Measurements from ENCODE around the gene KBTBD7.
"Not testable (repeated sequence)": the region's sequence is repeated elsewhere in the genome, so short reads cannot be mapped to it uniquely, and the experiment has no call there.

Gene KBTBD7

GRCh38 chr13:41199079-41199478, 4.7 kb upstream of the KBTBD7 start:
- no peak for DNase-seq (ENCODE audit: low read depth)

- DNase-seq (ENCODE audit: low read depth): no peak
These were observed 2.3 kb upstream of the KBTBD7 start for GRCh38 chr13:41196620-41197019.

- DNase-seq (ENCODE audit: low read depth): no peak
These were observed 1.6 kb upstream of the KBTBD7 start for GRCh38 chr13:41196011-41196410.

- DNase-seq (ENCODE audit: low read depth): no peak
These were observed 900 bp downstream of the KBTBD7 start for GRCh38 chr13:41193469-41193868.

- no peak for DNase-seq (ENCODE audit: low read depth)
These were observed 5.8 kb downstream of the KBTBD7 start for GRCh38 chr13:41188584-41188983.

- no peak for DNase-seq (ENCODE audit: low read depth)
These were observed 7.9 kb downstream of the KBTBD7 start for GRCh38 chr13:41186481-41186880.

- DNase-seq (ENCODE audit: low read depth): no peak
These were observed 12.1 kb downstream of the KBTBD7 start for GRCh38 chr13:41182231-41182630.

GRCh38 chr13:41179593-41180250, 14.6 kb downstream of the KBTBD7 start:
- no peak for DNase-seq (ENCODE audit: low read depth)

- no peak for DNase-seq (ENCODE audit: low read depth)
These were observed 16.3 kb downstream of the KBTBD7 start for GRCh38 chr13:41178040-41178439.

- DNase-seq (ENCODE audit: low read depth): no peak
These were observed 16.8 kb downstream of the KBTBD7 start for GRCh38 chr13:41177616-41178015.

GRCh38 chr13:41175576-41175975, 18.8 kb downstream of the KBTBD7 start:
- not testable (repeated sequence) for DNase-seq (ENCODE audit: low read depth)

- no peak for DNase-seq (ENCODE audit: low read depth)
These were observed 32.2 kb downstream of the KBTBD7 start for GRCh38 chr13:41162151-41162550.

- no peak for DNase-seq (ENCODE audit: low read depth)
These were observed 35.2 kb downstream of the KBTBD7 start for GRCh38 chr13:41159174-41159573.

- no peak for DNase-seq (ENCODE audit: low read depth)
These were observed 37.2 kb downstream of the KBTBD7 start for GRCh38 chr13:41157048-41157717.

GRCh38 chr13:41156620-41157019, 37.7 kb downstream of the KBTBD7 start:
- DNase-seq (ENCODE audit: low read depth): no peak

- DNase-seq (ENCODE audit: low read depth): no peak
These were observed 40.3 kb downstream of the KBTBD7 start for GRCh38 chr13:41154042-41154441.

- DNase-seq (ENCODE audit: low read depth): no peak
These were observed 42.4 kb downstream of the KBTBD7 start for GRCh38 chr13:41152005-41152404.

- no peak for DNase-seq (ENCODE audit: low read depth)
These were observed 44.3 kb downstream of the KBTBD7 start for GRCh38 chr13:41150058-41150457.

GRCh38 chr13:41148419-41149283, 45.7 kb downstream of the KBTBD7 start:
- DNase-seq (ENCODE audit: low read depth): no peak

GRCh38 chr13:41145136-41145908, 49.0 kb downstream of the KBTBD7 start:
- no peak for DNase-seq (ENCODE audit: low read depth)

GRCh38 chr13:41144576-41144975, 49.8 kb downstream of the KBTBD7 start:
- no peak for DNase-seq (ENCODE audit: low read depth)
